Body of pancreas (tissue), 4 donors: ENCODE measurements around the gene KRT8. TPM values are rescaled to one million over a fixed set of nuclear protein-coding genes. Genes with fewer than 3 reads are reported as not detected.

Experiments used
- ATAC-seq: fragments of 150-250 bp; one replicate; pipeline ENCODE4 v1.9.1; 2016
- DNase-seq, 4 donors: peaks; one replicate each; pipeline ENCODE4 v3.0.0-alpha.2; 2019
- H3K27ac ChIP-seq, 4 donors: fragments of 200-600 bp; sonication (generic); 1 replicate in 3 of 4; 2 replicates in 1 of 4; pipeline versions ENCODE4 v1.5.1 to v1.6.1; 2016 to 2019; ENCODE audit warnings: mild to moderate bottlenecking in 1 of 4, mixed read lengths in 1 of 4, moderate library complexity in 1 of 4
- H3K27me3 ChIP-seq, 2 donors: fragments of 200-600 bp; sonication (generic); one replicate each; pipeline ENCODE4 v1.6.0; 2016; ENCODE audit warnings: mild to moderate bottlenecking in 1 of 2
- H3K36me3 ChIP-seq, 2 donors: fragments of 200-600 bp; sonication (generic); replicated peaks in 1 of 2; 2 replicates each; pipeline ENCODE4 v1.5.1; 2016; ENCODE audit warnings: low read depth in 2 of 2; ENCODE audit not compliant: insufficient read depth in 1 of 2
- H3K4me1 ChIP-seq: fragments of 200-600 bp; sonication (generic); one replicate; pipeline ENCODE4 v1.6.0; 2016
- H3K4me3 ChIP-seq, 2 donors: fragments of 200-600 bp; sonication (generic); 1 replicate in 1 of 2; 2 replicates in 1 of 2; pipeline ENCODE4 v1.5.1; 2016 to 2019
- H3K9me3 ChIP-seq, 3 donors: fragments of 200-600 bp; sonication (generic); 1 replicate in 2 of 3; 2 replicates in 1 of 3; pipeline ENCODE4 v1.5.1; 2016
- POLR2A ChIP-seq, 3 donors: fragments of 450-650 bp; IDR thresholded peaks; one replicate each; pipeline ENCODE4 v1.6.1; 2016; ENCODE audit warnings: antibody characterized with exemption in 3 of 3, mild to moderate bottlenecking in 2 of 3
- WGBS, 2 donors: methylation state at CpG; one replicate each; pipeline ENCODE4 v1.1.5; 2017; 5-methylcytosine and 5-hydroxymethylcytosine counted together
- intact Hi-C: fragments of 100-400 bp; cut with DNase I; formaldehyde crosslinking; loops from one replicate; pipeline ENCODE4 v1.15.1; 2023
- total RNA-seq, 2 donors: library from RNA; depleted of rRNA; stranded (reverse); fragments of >200 nt; gene quantifications; one replicate each; pipeline ENCODE4 v1.1.0, GENCODE V29; 2016
- TF ChIP-seq, protein P1 (sequence below), 7 experiments: fragments of 450-650 bp in 4 of 7; fragments of 200-600 bp in 3 of 7; sonication (generic) in 3 of 7; IDR thresholded peaks; one replicate each; pipeline ENCODE4 v1.5.1; 2016 to 2019; ENCODE audit warnings: antibody characterized with exemption in 7 of 7

The KRT8 gene
- total RNA-seq, 2 donors from 2014 or later: 394 to 455 TPM

DNA sequence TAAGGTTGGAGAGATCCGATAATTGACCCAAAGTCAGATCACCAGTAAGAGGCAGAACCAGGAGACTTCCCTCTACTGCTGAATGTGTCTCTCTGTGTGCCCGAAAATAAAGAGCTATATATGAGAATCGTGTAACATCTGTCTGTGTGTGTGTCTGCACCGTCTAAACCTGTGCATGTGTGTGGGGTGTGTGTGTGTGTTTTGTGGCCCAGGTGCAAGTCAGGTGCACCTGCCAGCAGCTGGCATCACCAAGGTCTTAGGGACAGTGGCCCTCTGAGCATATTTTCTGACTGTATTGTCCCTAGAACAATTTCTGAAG, 31.4 kb downstream of the KRT8 start:
- no peak for ATAC-seq
- peak in 2 of 4 donors; percentile 38 to 68 for DNase-seq
- Histone ChIP-seq H3K27ac (peak overlapping the region; percentile 52 to 91 (median 87)), H3K4me1 (peaks cover 18% of the 10 kb centered on the region), H3K4me3 (no peak overlapping the region), H3K36me3 (no peaks in the 10 kb centered on the region), H3K27me3 (no peaks in the 10 kb centered on the region), H3K9me3 (no peaks in the 10 kb centered on the region)
- intact Hi-C loops: loop anchor here (5.0 kb wide), 1 partner anchor 291 kb away; no protein-coding TSS in a partner anchor
- 31 to 41% methylated on average over 4 of the region's 4 CpGs for WGBS, 2 donors
- no peak for TF ChIP-seq POLR2A (IDR thresholded peaks at IDR 0.05)
- TF ChIP-seq, protein P1, sequence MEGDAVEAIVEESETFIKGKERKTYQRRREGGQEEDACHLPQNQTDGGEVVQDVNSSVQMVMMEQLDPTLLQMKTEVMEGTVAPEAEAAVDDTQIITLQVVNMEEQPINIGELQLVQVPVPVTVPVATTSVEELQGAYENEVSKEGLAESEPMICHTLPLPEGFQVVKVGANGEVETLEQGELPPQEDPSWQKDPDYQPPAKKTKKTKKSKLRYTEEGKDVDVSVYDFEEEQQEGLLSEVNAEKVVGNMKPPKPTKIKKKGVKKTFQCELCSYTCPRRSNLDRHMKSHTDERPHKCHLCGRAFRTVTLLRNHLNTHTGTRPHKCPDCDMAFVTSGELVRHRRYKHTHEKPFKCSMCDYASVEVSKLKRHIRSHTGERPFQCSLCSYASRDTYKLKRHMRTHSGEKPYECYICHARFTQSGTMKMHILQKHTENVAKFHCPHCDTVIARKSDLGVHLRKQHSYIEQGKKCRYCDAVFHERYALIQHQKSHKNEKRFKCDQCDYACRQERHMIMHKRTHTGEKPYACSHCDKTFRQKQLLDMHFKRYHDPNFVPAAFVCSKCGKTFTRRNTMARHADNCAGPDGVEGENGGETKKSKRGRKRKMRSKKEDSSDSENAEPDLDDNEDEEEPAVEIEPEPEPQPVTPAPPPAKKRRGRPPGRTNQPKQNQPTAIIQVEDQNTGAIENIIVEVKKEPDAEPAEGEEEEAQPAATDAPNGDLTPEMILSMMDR (IDR thresholded peaks at IDR 0.05): no peak

DNA sequence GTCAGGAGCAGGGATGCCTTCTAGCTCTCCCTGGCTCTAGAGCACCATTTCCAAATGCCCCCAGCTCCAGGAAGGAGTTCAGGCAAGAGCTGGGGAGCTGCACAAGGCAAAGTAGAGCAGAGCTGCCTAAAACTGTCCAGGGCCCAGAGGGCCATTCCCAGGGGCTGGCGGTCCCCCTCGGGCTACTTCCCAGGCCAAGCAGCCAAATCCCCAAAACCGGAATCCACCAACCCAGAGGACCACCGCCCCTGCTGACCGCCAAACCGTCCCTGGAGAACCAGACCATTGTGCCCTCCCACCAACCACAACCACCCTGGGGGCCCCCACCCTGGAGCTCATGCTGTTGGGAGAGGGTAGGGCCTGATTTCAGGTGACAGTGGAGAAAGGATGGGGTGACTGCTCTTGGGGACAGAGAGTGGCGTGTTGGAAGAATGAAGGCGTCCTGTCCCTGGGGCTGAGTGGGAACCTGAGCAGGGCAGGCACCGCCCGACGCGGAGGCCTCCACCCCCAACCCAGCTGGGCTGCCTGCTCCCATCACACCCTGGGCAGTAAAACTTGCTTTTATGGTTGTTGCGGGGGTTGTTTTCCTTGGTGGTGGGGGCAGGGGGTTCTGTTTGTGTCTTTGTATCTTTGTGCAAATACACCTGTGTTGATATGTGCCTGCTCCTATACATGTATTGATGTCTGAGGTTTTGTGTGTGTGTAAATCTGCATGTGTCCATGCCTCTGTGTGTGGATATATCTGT, 32.1 kb downstream of the KRT8 start:
- no peak for ATAC-seq
- peaks cover 17% of the 10 kb centered on the region for H3K4me1 ChIP-seq
- no peak for TF ChIP-seq POLR2A (IDR thresholded peaks at IDR 0.05)
- TF ChIP-seq, protein P1 (IDR thresholded peaks at IDR 0.05): no peak
- H3K27ac ChIP-seq: peak overlapping the region in 2 of 4 donors; percentile 88 to 91
- H3K27me3 ChIP-seq: no peaks in the 10 kb centered on the region
- H3K36me3 ChIP-seq: no peaks in the 10 kb centered on the region
- no peaks in the 10 kb centered on the region for H3K9me3 ChIP-seq
- intact Hi-C loops: loop anchor here (5.0 kb wide), 1 partner anchor 291 kb away; no protein-coding TSS in a partner anchor
- DNase-seq: no peak
- WGBS, 2 donors: 87% methylated on average over 11 to 13 of the region's 13 CpGs
- H3K4me3 ChIP-seq: no peak overlapping the region

DNA sequence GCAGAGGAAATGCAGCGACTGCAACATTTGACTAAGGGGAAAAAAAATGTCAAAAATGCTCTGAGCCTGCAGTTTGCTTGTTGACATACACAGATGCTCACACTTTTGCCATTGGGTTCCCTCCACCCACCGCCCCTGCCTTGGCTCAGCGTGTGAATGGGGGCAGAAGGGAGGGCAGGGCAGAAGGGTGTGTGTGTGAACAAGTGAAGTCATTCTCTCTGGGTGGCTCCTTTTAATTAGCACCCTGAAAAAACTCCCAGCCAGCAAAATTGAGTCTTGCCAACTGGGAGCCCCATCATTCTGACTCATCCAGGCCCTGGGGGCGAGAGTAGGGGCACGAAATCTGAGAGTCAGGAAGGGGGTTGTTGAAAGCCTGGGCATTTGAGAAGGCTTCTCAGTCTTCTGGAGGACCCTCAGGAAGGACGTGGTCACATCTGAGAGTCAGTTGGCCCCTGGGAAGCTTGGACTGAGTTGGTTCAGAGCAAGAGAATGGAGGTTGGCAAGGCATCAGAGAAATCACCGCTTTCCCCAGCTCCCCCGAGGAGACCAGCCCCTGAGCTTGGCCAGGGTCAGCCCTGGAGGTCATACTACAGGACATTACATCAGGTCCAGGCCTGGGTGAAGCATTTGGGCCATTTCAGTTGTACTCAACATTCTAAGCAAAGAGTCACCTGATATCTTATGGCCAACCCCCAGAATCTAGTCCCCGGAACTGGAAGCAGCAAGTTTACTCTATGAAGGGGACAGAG, 33.4 kb downstream of the KRT8 start:
- Histone ChIP-seq H3K4me1 (peaks cover 17% of the 10 kb centered on the region), H3K27me3 (no peaks in the 10 kb centered on the region), H3K9me3 (no peaks in the 10 kb centered on the region), H3K27ac (peak overlapping the region in 1 of 4 donors; percentile 0), H3K36me3 (no peaks in the 10 kb centered on the region), H3K4me3 (no peak overlapping the region)
- ATAC-seq: no peak
- WGBS, 2 donors: 68 to 78% methylated on average over 7 to 9 of the region's 9 CpGs
- DNase-seq: no peak
- TF ChIP-seq POLR2A (IDR thresholded peaks at IDR 0.05): no peak
- TF ChIP-seq, protein P1 (IDR thresholded peaks at IDR 0.05): no peak
- intact Hi-C loops: loop anchor here (5.0 kb wide), 1 partner anchor 289 kb away; no protein-coding TSS in a partner anchor

DNA sequence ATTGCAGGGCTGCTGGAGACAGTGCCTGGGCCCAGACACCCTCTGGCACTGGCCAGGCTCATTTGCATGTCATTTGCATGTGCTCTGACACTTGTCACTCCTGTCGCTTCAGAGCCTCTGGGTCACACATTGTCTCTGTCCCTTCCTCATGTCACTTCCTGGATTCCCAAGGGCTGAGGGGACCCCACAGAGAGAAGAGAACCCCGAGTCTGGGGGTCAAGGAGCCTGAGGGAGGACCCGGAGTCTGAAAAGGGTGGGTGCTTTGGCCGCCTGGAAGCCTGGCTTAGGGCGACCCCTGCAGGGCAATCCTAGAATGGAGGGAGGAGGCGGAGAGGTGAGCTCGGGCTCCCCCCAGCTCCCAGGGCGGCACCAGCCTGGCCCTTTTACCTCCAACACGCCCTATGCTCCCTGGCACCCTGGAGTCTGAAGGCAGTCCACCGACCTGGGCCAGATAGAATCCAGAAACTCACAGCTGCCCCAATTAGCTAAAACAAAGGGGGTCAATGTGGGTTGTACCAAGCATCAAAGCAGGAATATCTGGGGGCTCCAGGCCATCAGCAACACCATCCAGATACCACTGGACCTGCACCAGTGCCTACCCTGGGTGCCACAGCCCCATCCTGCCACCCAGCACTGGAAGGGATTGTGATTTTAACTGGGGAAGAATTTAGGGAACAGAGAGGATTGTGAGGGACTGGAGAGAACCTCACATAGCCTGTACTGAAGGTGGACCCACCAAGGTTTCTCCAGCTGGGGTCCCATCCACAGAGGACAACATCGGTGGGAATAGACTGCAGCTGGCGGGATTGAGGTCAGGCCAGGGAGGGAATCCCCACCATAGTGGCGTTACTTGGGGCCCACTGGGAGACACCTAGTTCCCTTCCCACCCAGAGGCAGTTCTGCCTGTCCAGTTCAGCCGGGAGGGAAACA, 34.2 kb downstream of the KRT8 start:
- Histone ChIP-seq H3K27ac (peak overlapping the region in 1 of 4 donors; percentile 0), H3K4me1 (peaks cover 17% of the 10 kb centered on the region), H3K27me3 (no peaks in the 10 kb centered on the region), H3K4me3 (no peak overlapping the region), H3K9me3 (no peaks in the 10 kb centered on the region), H3K36me3 (no peaks in the 10 kb centered on the region)
- no peak for ATAC-seq
- peak; percentile 56 to 78 (median 69) for DNase-seq
- intact Hi-C loops: loop anchor here (5.0 kb wide), 1 partner anchor 288 kb away; no protein-coding TSS in a partner anchor
- WGBS, 2 donors: 30 to 35% methylated on average over 9 to 14 of the region's 14 CpGs
- TF ChIP-seq, protein P1 (IDR thresholded peaks at IDR 0.05): peak; percentile 24 to 67 (median 58)
- no peak for TF ChIP-seq POLR2A (IDR thresholded peaks at IDR 0.05)
